ENCODE results near the gene TBCD.
"Not testable (repeated sequence)": the region's sequence is repeated elsewhere in the genome, so short reads cannot be mapped to it uniquely, and the experiment has no call there.

The TBCD gene

DNA sequence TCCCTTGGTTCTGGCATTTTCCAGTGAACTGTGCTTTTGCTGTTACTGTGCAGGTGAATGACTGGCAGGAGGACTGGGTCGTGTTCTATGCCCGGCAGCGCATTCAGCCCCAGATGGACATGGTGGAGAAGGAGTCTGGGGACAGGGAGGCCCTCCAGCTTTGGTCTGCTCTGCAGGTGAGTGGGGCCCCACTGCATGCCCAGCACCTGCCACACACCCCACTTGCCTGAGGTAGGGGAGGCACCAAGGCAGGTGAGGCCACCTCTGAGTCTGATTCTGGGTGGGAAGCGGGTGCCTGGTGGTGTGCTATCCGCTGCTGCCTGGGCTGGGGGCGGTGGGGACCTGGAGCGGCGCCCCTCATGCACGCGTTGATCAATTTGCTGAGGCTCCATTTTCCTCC, 25.4 kb upstream of the TBCD start:
- FAIRE-seq (no peak), DNase-seq (ENCODE audit: insufficient read length, low spot score) (no peak)

DNA sequence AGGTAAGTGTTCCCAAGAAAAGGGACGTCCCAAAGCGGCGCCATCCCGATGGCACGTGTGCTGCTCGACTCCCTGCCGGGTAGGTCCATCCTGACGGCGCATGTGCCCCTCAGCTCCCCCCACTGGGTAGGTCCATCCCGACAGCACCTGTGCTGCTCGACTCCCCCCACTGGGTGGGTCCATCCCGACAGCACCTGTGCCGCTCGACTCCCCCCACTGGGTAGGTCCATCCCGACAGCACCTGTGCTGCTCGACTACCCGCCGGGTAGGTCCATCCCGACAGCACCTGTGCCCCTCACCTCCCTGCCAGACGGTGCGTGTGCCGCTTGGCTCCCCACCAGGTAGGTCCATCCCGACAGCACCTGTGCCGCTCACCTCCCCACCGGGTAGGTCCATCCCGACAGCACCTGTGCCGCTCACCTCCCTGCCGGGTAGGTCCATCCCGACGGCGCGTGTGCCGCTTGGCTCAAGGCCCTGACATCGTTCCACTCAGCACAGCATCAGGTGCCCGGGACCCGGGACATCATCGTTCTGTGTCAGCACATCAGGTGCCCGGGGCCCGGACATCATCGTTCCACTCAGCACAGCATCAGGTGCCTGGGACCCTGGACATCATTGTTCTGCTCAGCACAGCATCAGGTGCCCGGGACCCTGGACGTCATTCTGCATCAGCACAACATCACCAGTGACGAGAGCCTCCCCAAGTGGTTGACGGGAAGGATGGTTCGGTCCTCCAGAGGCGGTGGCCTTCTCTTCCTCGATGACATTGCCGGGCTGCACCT, 22.2 kb upstream of the TBCD start:
- DNase-seq (ENCODE audit: insufficient read length, low spot score), result no peak
- no peak for FAIRE-seq

DNA sequence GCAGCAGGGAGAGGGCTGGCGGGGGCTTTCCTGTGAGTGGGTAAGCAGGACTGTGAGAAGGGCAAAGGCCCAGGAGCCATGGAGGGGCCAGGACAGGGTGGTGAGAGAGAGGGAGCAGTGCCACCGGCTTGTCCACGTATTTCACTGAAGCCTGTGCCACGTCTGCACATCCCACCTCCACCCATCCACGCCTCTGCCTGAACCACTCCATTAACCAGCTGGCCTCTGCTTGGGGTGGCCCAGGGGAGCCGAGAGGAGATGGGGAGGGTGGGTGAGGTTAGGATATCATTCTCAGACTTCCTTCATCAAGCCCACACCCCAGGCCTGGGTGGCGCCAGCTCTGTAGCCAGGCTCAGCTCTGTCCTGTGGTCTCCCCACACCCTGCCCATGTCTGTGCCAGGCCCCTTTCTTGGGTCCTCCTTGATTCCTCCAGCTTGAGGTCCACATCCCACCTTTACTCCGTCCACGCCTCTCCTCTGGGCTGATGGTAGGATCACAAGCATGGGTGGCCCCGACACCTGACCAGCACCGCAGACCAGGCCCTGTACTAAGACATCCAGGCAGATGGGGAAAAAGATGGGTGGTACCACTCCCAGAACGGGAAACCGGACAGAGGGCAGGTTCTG, 19.6 kb upstream of the TBCD start:
- FAIRE-seq (no peak), DNase-seq (ENCODE audit: insufficient read length, low spot score) (no peak)

DNA sequence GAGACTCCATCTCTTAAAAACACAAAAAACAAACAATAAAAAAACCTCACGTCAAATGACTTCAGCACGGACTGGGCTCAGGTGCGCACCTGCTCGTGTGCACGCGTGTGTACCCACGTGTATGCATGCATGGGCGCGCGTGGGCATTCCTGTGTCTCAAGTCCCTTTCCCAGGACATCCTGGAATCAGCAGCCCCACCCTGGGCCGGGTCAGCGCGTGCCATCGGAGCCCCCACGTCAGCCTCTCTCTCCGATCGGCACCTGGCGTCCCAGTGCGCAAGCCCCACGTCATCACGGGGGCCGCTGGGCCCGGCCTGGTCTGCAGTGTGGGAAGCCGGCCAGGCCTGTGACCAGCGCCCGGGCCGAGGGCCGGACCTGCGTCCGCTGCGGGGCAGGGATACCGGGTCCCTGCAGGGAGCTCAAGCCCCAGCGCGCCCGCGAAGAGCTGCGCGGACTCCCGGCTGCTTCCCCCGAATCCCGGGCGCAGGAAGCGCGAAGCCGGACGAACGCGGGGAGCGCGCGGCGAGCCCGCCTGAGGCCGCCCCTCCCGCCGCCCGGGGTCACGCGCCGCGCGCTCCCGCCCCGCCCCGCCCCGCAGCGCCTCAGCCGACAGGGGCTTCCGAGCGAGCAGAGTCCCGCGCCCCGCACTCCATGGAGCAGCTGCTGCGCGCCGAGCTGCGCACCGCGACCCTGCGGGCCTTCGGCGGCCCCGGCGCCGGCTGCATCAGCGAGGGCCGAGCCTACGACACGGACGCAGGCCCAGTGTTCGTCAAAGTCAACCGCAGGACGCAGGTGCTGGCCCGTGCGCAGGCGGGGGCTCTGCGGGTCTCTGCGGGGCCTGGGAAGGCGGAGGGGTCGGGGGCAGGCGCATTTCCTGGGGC, 16.6 kb upstream of the TBCD start, which contains the start of gene FN3K:
Gene FN3K, plus strand, starts transcription at position 629 of the 880 bp plus-strand sequence. Its CDS starts 22 bp downstream, at position 651.
- DNase-seq (ENCODE audit: insufficient read length, low spot score), result no peak
- FAIRE-seq, result no peak

DNA sequence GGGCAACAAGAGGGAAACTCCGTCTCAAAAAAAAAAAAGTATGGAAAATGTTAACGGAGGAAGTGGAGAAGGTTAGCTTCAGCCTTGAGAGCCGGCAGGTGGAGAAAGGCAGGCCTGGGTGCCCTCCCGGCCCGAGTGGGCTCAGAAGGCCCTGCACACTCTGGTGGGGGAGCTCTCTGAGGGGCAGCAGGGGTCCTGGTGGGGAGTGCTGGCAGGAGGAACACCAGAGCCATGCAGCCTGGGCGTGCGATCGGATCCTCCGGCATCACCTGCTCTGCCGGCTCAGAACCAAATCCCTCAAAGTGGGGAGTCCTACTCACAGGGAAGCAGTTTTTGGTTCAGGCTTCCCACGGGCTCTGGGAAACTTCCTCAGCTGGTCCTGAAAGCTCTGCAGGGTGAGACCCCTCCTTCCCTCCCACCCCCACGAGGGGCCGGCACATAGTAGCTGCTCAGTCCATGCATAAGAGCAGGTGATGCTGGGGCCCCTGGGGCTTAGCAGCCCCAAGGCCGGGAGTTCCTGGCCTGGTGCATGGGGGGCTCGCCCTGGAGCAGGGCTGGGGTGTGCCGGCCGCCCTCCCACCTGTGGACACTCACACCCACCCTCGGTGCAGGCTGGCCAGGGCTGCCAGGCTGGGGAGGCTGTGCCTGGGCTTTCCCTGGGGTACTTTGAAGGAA, 15.2 kb upstream of the TBCD start:
- no peak for FAIRE-seq
- DNase-seq (ENCODE audit: insufficient read length, low spot score), result no peak

DNA sequence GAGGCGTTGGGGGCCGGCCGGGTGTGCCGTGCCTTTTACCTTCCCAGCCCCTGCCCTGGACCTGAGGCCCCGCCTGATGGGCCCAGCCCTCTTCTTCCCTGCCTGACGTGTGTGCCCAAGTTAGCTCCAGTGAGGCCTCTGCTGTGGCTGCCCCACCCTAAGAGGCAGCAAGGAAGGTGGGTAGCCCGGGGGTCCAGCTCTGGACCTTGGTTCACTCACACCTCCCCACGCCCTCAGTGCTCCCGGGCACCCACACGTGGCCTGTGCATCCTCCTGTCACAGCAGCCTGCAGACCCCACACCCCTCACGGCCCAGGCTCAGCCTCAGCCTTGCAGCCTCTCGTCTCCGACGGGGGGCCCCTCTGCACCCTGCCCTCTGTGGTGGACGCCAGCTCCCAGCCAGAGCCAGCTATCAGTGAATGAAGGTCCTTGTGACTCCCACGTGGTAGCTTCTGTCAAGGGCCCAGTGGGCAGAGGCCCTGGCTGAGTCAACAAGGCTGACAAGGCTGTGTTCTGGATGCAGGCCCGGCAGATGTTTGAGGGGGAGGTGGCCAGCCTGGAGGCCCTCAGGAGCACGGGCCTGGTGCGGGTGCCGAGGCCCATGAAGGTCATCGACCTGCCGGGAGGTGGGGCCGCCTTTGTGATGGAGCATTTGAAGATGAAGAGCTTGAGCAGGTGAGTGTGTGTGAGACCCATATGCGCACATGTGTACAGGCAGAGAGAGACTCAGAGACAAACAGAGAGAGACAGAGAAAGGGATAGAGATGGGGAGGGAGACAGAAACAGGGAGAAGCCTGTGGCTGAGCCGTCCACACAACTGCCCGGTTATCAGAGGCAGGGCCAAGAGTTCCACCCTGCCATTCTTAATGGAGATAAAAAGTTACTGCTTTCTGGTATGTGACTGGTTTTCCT, 13.6 kb upstream of the TBCD start:
- FAIRE-seq, result no peak
- DNase-seq (ENCODE audit: insufficient read length, low spot score), result no peak

DNA sequence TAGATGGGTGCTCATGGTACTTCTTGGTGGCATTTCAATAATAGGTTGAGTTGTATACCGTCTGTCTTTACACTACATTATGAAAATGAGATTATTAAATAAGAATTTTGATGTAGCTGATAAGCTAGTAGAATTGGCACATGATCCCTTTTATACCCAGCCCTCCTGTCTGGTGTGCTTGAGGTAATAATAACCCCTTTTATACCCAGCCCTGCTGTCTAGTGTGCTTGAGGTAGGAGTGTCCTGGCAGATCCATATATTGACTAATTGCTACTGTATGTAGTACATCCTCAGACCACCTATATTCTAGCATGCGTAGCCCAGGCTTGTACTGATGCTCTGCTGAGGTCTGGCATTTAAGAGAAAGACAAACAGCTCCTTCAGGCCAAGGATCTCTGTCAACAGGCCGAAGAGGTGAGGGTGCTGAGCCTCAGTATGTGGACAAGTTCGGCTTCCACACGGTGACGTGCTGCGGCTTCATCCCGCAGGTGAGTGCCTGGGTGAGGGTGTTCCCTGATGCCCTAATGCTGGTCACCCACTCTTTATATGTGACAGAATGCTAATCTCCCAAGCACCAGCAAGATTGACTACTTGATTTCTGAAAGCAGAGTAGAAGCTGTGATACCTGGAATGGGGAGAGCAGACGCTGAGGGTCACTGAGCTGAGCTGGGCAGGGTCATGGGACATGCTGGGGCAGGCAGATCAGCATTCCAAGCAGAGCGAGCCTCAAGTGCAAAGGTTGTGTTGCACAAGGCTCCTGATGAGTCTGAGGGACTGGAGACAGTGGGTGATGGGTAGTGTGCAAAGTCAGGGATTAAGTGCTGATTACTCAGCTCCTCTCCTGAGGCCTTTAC, 10.7 kb upstream of the TBCD start:
- DNase-seq (ENCODE audit: insufficient read length, low spot score) (no peak), FAIRE-seq (no peak)

DNA sequence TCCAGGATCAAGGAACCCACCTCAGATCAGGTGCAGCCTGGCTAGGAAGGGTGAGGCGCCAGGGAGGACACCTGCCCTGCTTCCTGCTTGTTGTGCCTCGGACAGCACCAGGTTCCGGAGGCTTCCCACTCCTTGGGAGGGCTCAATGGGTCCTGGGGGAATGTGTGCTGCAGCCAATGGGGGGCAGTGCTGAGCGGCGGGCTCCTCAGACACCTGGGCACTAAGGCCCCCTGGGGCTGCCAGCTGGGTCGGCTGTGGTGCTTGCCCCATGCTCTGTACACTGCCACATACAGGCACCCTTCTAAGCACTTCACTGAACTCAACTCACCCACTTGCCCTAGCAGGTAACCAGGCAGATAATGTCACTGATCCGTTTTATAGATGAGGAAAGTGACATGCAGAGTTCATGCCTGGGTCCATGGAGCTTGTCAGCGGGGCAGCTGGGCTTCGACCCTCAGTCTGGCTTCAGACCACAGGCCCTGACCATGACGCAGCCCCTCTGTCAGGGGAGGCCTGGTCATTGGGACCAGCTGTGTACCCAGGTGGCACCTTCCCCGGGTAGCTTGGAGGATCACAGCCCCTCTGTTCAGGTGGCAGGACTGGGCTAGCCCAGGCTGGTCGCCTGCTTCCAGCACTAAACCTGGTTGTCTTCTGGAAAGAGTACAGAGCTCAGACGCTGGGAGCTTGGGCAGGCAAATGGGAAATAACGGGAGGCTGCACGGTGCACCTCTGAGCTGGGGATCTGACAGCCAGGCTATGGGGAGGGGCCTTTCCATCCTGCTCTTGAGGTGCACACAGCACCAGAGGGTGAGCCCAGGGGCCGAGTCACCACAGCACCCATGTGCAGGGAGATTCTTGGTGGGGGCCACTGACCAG, 8.3 kb upstream of the TBCD start:
- FAIRE-seq (no peak), DNase-seq (ENCODE audit: insufficient read length, low spot score) (no peak)

DNA sequence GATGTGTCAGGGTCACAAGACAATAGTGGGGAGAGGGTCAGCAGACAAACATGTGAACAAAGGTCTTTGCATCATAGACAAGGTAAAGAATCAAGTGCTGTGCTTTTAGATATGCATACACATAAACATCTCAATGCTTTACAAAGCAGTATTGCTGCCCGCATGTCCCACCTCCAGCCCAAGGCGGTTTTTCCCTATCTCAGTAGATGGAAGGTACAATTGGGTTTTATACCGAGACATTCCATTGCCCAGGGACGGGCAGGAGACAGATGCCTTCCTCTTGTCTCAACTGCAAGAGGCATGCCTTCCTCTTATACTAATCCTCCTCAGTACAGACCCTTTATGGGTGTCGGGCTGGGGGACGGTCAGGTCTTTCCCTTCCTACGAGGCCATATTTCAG, 7.1 kb upstream of the TBCD start:
- DNase-seq (ENCODE audit: insufficient read length, low spot score); FAIRE-seq: not testable (repeated sequence)

DNA sequence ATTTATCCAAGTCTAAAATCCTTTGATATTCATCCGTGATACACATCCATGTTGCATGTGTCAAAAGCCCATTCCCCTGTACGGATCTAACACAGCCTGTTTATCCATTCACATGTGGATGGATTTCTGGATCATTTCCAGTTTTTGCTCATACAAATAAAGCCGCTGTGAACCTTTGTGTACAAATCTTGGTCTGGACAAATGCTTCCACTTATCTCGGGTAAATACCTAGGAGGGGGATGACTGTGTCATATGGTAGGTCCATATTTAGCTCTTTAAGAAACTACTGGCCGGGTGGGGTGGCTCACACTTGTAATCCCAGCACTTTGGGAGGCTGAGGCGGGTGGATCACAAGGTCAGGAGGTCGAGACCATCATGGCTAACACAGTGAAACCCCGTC, 6.3 kb upstream of the TBCD start:
- DNase-seq (ENCODE audit: insufficient read length, low spot score), result no peak

DNA sequence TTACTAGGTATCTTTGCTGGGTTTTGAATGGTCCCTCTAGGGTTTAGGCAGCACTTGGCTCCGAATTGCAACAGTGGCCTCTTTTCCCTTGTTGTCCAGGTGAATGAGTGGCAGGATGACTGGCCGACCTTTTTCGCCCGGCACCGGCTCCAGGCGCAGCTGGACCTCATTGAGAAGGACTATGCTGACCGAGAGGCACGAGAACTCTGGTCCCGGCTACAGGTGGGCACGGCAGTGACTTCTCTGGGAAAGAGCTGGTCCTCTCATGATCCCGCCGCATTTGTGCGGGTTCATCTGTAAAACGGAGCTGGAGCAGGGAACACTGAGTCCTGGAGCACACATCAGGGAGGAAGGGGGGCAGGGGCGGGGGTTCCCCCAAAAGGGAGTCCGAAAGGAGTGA, 3.1 kb upstream of the TBCD start:
- FAIRE-seq (no peak), DNase-seq (ENCODE audit: insufficient read length, low spot score) (no peak)

More for the DNA sequence above, 6.3 kb upstream of the TBCD start:
- FAIRE-seq, result no peak

DNA sequence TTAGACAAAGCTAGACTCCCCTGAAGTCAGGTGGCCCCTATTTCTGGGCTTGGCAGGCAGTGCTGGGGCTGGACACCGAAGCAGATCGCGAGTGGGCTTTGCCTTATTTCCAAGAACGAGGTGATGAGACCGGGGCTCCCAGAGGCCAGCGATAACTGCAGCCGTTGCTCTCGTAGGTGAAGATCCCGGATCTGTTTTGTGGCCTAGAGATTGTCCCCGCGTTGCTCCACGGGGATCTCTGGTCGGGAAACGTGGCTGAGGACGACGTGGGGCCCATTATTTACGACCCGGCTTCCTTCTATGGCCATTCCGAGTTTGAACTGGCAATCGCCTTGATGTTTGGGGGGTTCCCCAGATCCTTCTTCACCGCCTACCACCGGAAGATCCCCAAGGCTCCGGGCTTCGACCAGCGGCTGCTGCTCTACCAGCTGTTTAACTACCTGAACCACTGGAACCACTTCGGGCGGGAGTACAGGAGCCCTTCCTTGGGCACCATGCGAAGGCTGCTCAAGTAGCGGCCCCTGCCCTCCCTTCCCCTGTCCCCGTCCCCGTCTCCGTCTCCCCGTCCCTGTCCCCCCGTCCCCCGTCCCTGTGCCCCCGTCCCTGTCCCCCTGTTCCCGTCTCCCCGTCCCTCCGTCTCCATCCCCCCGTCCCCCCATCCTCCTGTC, 1.5 kb upstream of the TBCD start:
- DNase-seq (ENCODE audit: insufficient read length, low spot score) (no peak), FAIRE-seq (no peak)

DNA sequence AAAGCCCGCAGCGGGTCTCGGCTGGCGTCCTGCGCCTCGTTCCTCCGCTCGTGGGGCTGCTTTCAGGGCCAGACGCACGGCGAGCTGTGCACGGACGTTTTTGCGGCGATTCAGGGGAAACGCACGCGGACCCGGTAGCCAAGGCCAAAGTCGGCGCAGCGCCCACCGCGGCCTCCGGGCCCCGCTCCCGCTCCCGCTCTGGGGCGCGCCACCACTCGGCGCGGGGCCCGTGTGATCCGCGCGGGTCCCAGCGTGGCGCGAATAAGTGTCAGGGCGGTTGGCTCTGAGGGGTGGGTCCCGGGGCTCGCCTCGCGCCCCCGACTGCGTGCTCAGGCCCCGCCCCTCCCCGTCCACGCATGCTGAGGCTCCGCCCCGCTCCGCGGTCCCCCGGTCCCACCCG, 694 bp upstream of the TBCD start:
- no peak for FAIRE-seq
- no peak for DNase-seq (ENCODE audit: insufficient read length, low spot score)

DNA sequence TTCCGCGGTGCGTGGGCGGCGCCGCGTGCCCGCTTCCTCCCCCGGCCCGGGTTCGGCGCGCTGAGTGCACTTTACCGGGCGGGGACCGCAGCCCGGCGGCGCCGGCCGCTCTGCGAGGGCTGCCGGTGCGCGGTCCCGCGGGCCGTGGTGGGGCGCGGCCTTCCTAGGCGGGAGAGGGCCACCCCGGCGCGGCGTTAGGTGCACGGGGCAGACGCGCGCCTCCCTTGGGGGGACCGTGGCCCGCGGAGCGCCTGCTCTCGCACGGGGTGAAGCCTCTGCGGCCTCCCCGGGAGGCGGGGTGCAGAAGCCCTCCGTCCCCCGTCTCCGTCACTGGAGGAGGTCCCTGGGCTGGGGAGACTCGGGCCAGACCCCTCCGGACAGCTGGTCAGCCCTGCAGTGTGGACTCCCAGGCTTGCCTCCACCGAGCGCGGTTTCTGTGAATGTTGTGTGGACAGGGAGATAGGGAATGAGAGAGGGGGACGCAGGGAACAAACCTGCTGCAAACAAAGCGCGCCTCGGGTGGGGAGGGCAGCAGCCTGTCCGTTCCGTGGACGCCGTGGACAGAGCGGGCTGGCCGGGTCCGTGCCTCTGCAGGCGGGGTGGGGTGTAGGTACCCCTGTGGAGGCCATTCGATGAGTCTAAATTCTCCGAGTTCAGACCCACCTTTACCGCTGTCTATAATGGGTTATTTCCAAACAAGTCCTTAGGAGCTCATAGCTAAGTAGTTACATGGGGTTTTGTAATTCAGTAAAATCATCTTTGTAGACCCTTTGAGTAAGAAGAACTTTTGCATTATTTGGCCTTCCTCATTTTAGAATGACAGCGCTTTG, 721 bp downstream of the TBCD start:
- FAIRE-seq (no peak), DNase-seq (ENCODE audit: insufficient read length, low spot score) (no peak)

DNA sequence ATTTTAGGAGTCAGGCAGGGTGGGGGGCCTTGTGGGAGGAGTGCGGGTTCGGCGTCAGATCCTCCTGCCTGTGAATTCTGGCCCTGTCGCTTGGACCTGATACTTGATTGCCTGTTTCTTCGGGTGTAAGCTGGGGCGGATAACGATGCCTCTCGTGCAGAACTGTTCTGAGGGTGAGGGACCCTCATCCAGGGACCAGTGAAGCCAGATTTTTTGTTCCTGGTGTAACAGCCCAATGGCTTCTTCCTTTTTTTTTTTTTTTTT, 1.3 kb downstream of the TBCD start:
- FAIRE-seq, result no peak
- no peak for DNase-seq (ENCODE audit: insufficient read length, low spot score)

DNA sequence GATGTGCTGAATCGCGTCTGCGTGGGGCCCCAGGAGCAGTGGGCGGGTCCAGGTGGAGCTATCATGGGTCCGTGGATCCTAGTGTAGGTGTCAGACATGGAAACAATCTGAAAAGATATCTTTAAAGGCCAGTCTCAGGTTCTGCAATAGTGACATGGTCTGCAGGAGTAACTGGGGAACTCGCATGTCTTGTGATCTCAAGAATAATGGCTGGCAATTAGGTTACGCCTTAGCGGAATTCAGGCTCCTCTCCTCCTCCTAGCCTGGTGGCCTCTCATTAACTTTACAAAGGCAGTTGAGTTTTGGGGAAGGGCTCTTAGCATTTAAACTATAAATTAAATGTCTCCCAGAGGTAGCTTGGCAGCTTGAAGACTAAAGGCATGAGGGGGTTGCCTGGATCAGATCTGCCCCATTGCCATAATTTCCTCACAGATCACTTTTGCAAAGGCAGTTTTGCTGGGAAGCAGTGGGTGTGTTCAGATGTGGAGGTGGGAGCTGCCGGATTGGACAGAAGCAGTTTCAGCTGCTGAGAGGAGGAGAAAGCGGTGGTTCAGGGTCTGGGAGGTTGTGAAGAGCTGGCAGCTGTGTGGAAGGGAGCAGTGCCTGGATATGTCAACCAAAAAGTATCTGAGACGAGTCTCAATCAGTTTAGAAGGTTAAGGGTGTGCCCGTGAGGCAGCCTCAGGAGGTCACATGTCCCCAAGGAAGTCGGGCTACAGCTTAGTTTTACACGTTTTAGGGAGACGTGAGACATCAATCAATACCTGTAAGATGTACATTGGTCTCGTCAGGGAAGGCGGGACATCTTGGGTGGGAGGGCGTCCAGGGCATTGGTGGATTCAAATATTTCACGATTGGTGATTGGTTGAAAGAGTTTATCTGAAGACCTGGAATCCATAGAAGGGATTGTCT, 2.7 kb downstream of the TBCD start:
- FAIRE-seq (no peak), DNase-seq (ENCODE audit: insufficient read length, low spot score) (no peak)
